CD4-positive, alpha-beta T cell treated with Interleukin-4 for 4 hours (primary cell): ENCODE data around the gene STUM.

Source experiments
- DNase-seq: peaks from one replicate; pipeline ENCODE4 v3.0.0-alpha.2; 2020

Gene STUM

DNA sequence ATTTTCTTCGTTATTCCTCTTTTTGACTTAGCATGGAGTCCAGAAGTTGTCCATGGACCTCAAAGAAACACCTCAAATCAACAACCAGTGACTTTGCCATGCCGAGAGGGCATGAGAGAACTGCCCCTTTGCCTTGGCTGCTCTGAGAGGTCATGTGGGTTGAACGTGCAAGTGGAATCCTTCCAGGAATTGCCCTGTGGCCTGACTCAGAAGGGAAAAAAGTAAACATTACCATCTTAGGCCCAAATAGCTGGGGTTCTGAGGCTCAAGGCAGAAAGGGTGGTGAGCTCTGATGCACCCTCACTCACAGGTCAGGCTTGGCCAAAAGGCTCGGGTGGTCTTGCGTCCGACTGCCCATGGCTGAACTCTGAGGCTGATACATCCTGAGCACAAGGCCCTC, 15.1 kb downstream of the STUM start:
- no peak for DNase-seq

DNA sequence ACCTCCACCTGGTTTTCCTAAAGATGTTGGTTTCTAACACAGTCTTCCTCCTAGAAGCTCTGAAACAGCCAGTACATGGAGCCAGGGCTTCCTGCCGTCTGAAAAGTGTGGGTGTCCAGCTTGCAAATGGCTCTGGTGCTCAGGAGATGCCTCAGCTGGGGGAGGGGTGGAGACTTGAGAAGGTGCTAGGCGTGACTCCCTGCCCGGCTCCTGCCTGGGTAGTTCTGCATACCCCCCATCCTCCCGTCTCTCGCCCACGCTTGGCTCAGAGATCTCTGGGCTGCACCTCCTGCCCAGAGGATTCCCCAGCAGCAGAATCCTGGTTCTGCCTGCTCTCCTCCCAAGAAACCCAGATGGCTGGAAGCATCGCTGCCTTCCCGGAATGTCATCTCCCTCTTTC, 16.9 kb downstream of the STUM start:
- no peak for DNase-seq

DNA sequence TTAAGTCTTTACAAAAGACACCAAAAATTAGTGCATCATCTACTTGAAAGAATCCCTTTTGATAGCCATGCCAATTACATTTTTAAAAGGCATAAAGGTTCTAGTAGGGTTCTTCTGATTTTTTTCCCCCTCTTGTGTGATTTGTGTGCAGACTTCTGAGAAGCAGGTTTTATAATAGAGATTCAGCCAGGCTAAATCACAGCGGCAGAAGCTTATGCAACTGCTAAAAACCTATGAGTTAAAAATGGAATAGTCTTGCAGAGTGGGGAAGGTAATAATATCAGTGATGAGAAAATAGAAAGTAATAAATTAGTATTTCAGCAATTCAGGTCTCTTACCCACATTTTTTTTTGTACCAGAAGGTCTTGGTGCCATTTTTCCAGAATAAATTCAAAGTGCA, 17.7 kb downstream of the STUM start:
- DNase-seq: no peak

DNA sequence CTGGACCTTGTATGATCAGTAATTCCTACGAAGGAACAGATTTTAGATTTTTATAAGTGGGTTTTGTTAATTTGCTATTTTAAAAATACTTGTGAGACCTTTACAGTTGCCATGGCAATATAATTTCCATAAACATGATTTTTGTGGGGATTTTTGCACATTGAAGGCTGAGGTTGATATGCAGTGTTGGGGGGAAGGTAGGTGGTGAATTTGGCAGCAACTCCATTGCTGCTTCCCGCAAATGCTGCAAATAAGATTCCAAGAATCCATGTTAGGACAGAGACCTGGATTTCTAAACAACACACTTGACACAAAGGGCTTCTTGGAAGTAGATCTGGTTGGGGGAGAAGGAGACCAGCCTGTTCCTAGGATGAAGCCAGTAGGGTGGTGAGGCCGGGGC, 18.2 kb downstream of the STUM start:
- no peak for DNase-seq

DNA sequence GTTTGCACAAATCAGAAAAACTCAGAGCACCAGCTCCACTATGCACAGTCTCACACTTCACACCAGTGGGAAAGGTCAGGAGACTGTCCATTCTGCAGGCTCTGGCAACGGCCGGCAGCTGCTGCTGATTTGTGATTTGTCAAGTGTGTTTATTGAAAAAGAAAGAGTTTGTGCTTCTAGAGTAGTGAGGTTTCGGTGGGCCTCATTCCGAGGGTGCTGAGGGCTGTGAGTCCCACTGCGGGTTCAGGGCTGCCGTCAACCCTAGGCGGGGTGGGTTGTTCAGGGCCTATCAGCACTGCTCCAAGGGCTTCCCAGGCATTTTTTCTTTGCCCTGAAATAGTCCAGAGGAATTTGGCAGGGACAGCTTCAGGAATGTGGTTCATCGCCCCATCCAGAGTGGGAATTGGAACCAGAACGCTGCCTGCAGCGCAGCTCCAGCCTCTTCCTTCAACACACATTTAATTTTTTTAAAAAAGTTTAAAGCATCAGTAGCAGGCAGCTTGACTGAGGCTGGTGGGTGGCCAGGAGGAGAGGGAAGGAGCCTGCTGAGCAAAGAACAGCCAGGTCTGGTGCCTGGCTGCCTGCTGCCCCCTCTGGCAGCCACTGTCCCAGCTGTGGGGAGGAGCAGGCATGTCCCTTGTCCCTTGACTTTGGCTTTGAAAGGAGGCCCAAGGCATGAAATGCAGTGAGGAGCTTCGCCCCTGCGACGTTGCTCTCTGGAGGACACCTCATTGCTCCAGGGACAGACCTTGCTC, 19.7 kb downstream of the STUM start:
- DNase-seq: no peak

DNA sequence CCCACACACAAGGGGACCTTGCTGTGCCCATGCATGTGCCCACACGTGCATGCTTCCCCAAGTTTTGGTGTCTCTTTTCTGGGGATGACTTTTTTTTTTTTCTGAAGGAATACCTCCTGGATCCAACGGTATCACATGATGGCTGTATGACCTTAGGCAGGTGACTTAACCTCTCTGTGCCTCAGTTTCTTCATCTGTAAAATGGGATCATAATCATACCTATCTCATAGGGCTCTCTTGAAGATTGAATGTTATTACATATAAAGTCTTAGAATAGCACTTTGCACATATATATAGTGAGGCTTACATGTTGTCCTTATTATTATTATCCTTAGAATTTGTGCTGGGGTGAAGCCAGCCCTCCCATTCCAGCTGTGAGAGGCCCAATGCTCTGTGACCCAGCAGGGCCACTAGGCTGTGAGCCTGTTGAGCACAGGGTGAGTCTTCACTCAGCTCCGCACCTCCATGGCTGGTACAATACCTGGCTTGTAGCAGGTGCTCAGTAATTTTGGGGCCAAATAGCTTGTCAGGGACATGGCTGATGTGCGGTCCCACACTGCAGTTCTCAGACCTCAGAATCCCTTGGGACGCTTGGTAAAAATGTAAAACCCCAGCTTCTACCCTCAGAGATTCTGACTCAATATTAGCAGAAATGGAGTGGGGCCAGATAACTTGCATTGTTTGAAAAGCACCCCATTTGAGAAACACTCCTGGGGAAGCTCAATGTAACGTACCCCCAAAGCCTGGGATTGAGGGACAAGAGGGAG, 20.6 kb downstream of the STUM start:
- DNase-seq: no peak

DNA sequence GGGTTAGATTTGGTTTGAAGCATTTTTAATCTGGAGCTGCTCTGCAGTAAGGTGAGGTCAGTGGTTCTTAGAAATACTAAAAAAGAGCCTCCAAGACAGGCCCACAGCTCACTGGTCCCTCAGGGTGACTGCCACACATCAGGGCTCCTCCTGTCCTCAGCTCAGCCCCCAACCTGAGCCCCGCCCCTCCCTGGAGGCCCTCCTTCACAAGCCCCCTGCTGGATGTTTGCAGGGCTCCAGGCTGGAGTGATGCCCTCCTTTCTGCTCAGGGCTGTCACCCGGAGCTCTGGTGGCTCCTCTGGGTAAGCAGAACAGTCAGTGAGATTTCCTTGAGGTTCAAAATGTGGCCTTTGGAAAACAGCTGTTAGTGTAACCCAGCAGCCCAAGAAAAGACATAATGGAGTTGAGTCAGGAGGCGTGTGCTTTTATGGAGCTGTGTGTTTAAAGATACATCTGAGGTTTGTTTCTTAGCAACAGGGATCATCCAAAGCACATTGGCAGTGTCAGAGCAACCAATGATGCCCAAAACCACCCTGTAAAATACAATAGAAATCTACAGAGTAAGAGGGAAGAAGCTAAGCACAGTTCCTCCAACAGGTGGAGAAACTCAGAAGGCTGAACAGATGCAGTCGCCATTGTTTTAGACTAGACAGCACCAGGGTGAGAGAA, 21.4 kb downstream of the STUM start:
- DNase-seq: peak; percentile 12

DNA sequence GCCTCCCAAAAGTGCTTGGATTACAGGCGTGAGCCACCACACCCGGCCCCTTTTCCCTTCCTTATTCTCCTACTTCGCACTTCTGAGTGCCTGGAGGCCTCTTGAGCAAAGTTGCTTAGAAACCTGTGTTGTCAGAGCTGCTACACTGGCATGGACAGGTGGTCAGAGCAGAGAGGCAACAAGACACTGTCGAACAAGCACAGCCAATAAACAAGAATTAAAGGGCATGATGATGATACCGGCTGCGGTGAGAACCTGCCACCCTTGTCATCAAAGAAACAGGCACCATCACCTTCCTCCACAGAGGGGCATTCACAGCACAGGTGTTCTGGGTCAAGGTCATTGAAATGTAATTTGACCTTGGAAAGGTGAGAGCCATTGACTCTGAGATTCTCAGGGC, 23.3 kb downstream of the STUM start:
- DNase-seq: no peak

DNA sequence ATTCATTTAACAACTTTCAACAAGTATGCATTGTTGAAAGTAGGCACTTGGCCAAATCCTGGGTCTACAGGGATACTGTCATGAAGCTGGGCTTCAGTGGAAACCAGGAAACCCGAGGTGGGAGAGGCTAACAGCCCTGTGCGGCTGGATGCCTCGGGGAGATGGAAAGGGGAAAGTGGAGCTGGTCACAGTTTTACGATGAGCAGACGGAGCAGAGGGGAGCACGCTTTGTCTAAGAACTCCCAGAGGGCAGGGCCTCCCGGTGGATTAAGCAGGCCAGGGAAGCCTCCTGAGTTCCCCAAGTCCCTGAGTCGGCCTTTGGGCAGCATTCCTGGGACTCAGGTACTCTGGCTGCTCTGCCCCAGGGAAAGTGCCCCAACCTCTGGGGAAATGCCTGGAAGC, 23.8 kb downstream of the STUM start:
- DNase-seq: no peak

DNA sequence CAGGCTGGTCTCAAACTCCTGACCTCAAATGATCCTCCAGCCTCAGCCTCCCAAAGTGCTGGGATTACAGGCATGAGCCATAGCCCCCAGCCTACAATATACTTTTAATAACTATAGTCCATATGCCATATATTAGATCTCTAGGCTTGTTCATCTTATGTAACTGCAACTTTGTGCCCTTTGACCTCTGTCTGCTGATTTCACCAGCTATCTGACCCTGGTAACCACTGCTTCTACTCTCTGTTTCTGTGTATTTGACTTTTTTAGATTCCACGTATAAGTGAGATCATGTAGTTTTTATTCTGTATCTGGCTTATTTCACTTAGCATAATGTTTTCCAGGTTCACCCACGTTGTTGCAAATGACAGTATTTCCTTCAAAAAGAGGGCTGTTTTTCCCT, 25.5 kb downstream of the STUM start:
- DNase-seq: no peak

DNA sequence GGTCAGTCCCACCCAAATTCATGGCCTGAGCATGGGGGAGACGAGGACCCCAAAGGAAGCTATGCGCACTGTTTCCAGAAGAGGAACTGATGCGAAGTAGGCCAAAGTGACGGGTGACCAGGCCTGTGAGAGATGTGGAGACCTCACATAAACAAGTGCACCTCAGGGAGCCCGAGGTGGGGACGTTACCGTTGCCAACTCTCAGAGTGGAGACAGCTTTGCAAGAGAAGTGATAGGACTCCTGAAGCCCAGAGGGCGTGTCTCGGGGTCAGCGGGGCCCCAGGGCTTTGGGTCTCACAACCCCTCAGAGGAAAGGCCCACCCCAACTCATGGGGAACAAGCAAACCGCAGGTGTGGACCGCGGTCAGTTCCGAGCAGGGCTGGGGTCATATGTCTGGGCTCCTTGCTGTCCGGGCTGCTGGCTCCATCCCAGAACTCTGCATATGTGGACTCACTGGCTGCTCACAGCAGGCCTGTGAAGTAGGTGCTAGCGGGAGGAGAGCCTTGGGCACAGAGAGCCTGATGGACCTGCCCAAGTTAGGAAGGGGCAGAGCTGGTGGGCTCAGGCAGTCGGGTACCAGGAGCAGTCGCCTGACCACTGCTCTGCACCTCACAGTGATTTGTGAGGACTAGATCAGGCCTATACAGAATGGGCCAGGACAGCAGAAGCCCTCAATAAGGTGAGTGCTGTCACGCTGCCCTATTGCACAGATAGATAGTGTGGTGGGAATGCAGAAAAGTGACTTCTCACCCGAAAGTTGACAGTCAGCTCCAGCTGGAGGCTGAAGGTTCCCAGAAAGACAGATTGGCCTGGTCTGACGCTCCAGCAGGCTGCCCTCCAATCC, 26.2 kb downstream of the STUM start:
- no peak for DNase-seq

DNA sequence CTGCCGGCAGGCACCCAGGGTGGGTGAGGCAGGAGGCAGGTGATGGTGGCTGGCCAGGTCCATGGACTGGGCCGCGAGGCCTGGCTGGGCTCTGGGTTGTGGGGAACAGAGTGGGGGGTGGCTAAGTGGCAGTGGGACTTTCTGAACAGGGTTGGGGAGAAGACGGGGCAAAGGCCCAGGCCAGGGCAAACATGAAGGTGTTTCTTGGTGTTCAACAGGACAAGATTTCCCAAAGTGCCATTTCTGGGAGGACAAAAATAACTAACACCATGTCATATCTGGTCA, 26.8 kb downstream of the STUM start:
- DNase-seq: no peak

DNA sequence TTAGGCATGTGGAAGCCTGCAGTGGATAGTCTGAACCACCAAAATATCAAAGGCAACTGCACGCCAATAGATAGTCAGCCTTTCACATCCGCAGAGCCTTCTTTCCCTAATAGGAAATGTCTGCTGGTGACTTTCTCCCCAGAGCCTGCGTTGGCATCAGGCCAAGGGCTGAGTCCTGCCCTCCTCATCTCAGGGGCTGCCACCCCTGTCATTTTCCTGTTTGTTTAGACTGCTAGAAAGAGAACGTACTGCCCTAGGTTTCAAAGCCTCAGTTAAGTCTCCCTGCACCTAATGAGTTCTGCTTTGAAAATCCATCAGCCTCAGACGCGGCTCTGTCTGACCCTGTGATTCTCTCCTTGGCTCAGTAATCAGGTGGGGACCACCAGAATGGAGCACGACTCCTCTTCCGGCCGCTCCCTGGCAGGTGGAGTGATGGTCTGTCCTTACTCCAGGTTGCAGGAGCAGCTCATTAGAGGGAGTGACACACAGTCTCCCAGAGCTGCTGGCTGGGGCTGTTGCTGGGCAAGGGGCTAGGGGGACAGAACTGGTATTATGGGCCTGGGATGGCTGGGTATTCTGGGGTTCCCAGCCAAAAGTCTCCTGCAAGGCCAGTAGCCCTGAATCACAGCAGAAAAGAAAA, 27.3 kb downstream of the STUM start:
- no peak for DNase-seq

DNA sequence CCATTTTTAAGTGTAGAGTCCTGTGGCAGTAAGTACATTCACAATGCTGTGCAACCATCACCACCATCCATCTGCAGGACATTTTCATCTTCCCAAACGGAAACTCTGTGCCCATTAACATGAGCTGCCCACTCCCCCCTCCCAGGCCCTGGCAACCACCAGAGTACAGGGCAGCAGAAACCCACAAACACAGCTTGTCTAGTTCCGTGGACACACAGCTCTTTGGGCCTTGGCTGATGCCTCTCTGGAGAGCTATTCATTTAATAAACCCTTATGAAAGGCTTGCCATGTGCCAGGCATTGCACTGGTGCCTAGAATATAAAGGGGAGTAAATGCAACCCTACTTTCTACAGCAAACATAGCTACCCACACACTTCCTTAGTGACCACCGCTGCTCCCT, 28.0 kb downstream of the STUM start:
- DNase-seq: no peak

DNA sequence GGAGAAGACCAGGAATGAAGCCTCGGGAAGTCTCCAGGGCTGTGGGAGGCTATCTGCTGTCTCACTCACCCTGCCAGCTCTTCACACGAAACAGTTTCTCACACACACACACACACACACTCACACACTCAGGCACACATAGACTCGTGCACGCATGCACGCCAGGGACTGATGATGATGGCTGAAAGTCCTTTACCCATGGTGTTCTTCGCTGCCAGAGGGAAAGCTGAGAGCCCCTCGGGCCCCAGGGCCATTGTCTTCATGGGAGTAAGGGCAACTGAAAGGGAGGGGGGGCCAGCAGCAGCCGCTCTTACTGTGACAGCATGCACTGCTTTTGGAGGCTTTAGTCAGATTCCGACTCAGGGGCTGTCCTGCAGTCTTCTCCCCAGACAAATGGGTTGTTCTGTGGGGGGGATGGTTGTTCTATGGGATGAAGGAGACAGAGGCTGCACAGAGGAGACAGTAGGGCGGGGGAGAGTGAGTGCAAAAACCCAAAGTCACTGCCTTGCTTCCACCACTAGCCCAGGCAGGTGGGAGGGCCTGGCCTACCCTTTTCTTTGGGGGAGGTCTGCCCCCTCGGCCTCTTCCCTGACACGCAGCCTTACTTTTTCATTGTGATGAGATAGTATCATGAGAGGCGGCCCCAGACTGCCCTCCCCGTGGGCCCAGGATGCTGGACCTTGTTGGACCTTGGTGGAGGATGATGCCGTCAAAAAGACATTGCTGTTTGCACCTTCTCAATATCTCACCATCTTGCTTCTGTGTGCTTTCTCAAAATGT, 29.0 kb downstream of the STUM start:
- no peak for DNase-seq

DNA sequence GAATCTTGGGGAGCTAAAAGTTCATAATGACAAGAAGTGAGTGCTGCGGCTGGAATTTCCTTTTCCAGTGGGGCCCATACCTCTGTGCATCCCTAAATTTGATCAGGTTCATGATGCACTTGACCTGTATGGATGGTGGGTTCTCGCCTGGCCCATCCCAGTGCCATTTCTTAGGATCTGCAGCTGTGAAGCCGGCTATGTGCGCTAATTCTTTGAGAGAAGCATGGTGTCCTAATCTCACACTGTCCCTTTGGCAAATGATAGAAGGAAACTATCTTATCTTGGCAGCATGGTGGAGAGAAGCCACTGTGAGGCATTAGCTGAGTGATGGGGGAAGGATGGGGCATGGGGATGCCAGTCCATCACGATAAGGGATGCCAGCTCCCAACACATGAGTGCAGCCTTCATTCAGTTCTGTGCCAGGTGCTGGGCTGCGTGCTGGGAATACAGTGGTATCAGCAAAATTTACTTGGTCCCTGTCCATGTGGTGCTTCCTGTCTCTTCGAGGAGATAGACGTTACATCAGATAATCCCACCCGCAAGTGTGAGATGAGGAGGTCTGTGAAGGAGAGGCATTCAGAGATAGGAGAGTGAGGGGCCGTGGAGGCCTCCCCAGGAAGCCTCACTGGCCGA, 30.5 kb downstream of the STUM start:
- DNase-seq: no peak

DNA sequence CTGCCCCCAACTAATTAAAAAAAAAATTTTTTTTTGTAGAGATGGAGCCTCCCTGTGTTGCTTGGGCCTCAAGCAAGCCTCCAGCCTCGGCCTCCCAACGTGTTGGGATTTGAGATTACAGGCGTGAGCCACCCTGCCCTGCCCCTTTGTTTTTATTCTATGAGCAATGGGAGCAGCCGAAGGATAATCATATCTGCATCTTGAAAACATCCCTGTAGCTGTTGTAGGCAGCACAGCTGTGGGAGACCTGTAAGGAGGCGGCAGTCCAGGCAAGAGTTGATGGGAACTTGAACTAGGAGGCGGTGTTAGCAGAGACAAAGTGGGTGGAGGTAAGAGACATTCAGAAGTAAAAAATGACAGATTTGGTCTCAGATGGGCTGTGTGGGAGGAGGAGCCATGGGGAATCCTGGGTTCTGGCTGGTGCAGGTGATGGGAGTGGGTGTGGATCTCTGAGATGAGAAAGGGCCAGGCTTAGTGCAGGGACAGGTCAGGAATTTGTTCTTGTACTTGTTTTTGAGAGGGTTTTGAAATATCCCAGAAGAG, 31.3 kb downstream of the STUM start:
- no peak for DNase-seq

DNA sequence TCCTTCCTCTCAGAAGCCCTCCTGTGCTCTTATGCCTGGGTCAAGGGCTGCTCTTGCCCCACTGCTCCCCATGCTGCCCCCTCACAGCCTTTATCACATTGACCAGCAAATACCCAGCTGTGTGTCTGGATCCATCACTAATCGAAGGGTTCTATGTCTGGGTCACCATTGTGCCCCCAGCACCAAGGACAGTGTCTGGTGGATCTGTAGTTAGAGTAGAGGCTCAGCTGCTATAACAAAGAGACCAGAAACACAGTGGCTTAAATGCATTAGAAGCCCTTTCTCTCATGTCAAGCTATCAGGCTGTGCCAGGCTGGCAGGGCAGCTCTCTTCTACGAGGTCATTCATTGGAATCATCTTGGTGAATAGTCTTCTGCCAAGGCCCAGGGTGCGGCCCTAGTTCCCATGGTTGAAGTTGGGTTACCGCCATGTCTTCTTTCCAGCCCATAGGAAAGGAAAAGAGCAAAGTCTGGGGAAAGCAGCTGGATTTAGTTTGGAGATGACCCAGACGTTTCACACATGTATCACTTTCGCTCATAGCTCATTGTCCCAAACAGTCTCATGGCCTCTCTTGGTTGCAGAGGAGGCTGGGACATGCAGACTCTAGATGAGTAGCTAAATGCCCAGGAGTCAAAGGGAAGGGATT, 32.2 kb downstream of the STUM start:
- DNase-seq: no peak

DNA sequence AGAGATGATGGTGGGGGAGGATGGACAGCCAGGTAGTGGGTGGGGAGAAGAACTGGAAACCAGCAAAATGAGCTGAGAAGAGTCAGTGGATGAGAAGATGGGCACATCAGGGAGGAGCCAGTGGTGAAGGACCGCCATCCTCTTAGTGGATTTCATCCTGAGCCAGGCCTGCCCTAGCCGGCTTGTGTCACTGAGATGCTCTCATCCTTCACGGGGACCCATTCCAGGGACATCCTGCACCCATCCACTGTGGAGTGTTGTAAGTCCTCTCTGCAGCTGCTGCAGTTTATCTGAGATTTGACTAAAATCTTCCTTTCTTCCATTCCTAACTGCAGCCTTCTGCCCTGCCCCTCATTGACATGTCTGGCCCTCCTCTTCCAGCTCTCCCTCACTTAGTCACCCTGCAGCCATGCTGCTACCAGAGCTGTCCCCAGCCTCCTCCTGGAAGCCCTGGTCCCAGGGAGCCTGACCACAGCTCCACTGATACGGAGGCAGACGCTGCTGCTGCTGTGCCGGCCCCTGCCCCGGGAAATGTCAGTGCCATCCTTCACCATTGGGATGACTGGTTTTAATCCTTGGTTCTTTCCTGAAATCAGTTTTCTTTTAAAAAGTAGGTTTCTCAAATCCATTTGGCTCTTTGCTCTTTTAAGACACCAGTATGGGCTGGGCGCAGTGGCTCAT, 33.2 kb downstream of the STUM start:
- DNase-seq: no peak

DNA sequence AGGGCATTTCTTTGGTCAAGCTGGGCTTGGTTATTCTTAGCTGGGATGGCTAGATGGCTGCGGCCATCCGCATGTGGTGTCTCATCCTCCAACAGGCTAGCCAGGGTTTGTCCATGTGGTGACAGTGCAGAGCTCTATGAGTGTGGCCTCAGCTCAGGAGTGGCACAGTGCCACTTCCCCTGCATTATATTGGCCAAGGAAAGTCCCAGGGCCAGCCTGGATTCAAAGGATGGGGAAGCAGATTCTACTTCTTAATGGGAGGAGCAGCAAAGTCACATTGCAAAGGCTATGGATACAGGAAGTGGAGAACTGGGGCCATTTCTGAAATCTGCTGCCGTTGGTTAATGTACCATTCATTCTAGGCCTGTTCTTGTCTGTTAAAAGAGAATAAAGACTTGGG, 34.4 kb downstream of the STUM start:
- DNase-seq: no peak
